C4-2B (cell line): ENCODE results near the gene TPCN1.

Experiments
- ZFX ChIP-seq: fragments of 450-650 bp; IDR thresholded peaks from 2 replicates; pipeline ENCODE4 v1.6.1; 2017
- TF ChIP-seq, protein P1 (sequence below): fragments of 450-650 bp; conservative IDR thresholded peaks from 2 replicates; pipeline ENCODE4 v1.5.1; 2017; ENCODE audit warnings: mild to moderate bottlenecking

DNA sequence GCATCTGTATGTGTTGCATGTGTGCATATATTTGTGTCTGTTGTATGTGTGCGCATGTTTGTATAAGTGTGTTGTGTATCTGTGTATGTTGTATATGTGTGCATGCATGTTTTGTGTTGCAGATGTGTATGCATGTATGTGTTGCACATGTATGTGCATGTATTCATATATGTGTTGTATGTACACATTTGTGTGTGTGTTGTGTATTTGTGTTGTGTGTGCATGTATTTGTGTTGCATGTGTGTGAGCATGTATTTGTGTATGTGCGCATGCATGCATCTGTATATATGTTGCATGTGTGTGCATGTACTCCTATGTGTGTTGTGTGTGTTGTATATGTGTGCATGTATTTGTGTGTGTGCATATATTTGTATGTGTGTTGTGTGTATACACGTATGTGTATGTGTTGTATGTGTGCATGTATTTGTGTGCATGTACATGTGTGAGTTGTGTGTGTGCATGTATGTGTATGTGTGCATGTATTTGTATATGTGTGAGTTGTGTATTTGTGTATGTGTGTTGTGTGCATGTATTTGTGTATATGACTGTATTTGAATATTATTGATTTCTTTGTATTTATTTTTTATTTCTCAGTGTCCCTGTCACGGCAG lies 96.9 kb downstream of the TPCN1 start:
- TF ChIP-seq, protein P1, sequence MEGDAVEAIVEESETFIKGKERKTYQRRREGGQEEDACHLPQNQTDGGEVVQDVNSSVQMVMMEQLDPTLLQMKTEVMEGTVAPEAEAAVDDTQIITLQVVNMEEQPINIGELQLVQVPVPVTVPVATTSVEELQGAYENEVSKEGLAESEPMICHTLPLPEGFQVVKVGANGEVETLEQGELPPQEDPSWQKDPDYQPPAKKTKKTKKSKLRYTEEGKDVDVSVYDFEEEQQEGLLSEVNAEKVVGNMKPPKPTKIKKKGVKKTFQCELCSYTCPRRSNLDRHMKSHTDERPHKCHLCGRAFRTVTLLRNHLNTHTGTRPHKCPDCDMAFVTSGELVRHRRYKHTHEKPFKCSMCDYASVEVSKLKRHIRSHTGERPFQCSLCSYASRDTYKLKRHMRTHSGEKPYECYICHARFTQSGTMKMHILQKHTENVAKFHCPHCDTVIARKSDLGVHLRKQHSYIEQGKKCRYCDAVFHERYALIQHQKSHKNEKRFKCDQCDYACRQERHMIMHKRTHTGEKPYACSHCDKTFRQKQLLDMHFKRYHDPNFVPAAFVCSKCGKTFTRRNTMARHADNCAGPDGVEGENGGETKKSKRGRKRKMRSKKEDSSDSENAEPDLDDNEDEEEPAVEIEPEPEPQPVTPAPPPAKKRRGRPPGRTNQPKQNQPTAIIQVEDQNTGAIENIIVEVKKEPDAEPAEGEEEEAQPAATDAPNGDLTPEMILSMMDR = no peak
- no peak for TF ChIP-seq ZFX
